Caco-2 (cell line): ENCODE results near the gene GTF3C1. TPM values are rescaled to one million over a fixed set of nuclear protein-coding genes. Genes with fewer than 3 reads are reported as not detected.

ENCODE experiments used
- BruUV-seq: library from RNA; stranded (reverse); fragments of 400-500 nt; replicated peaks from 2 replicates; lab custom pipeline; 2021; lab: Mats Ljungman, UMichigan
- CTCF ChIA-PET: fragments of 300-600 bp; sonication (Branson Sonifier 250); formaldehyde crosslinking; loops from one replicate; lab custom pipeline; 2022; ENCODE audit warnings: antibody characterized with exemption; lab: Charles Lee
- POLR2A ChIA-PET: fragments of 300-600 bp; sonication (Branson Sonifier 250); formaldehyde crosslinking; loops from one replicate; lab custom pipeline; 2022; ENCODE audit warnings: antibody characterized with exemption; lab: Charles Lee
- DNase-seq, 2 experiments: peaks; one replicate each; pipeline versions ENCODE4 v3.0.0 to v3.0.0-alpha.2; 2020 to 2022
- H3K27me3 ChIP-seq: replicated peaks from 2 replicates; pipeline ENCODE4 v1.6.0; 2011; ENCODE audit warnings: low read length; ENCODE audit not compliant: control insufficient read depth, insufficient read depth
- H3K36me3 ChIP-seq: 2 replicates; pipeline ENCODE4 v1.5.1; 2011; ENCODE audit warnings: low read length; ENCODE audit not compliant: control insufficient read depth, insufficient read depth
- H3K4me1 ChIP-seq: fragments of 250-450 bp; sonication (Bioruptor Pico); 2 replicates; pipeline ENCODE4 v1.5.1; 2020; ENCODE audit warnings: mild to moderate bottlenecking
- H3K4me3 ChIP-seq: 2 replicates; pipeline ENCODE4 v1.5.1; 2011; ENCODE audit warnings: low read depth, mild to moderate bottlenecking, control low read depth, low read length
- H3K9me3 ChIP-seq: fragments of 250-450 bp; sonication (Bioruptor Pico); 2 replicates; pipeline ENCODE4 v1.5.1; 2020; ENCODE audit warnings: mild to moderate bottlenecking, moderate library complexity
- H3K27ac Mint-ChIP-seq: one replicate; pipeline ENCODE4 v1.8.0; 2022; ENCODE audit warnings: mixed read lengths; ENCODE audit not compliant: unreplicated experiment
- H3K27me3 Mint-ChIP-seq: one replicate; pipeline ENCODE4 v1.8.0; 2022; ENCODE audit warnings: mixed read lengths; ENCODE audit not compliant: insufficient read depth, unreplicated experiment
- H3K36me3 Mint-ChIP-seq: one replicate; pipeline ENCODE4 v1.8.0; 2022; ENCODE audit warnings: mild to moderate bottlenecking, mixed read lengths; ENCODE audit not compliant: insufficient read depth, unreplicated experiment
- H3K4me1 Mint-ChIP-seq: one replicate; pipeline ENCODE4 v1.8.0; 2022; ENCODE audit warnings: low read depth, mixed read lengths; ENCODE audit not compliant: unreplicated experiment
- H3K4me3 Mint-ChIP-seq: one replicate; pipeline ENCODE4 v1.8.0; 2022; ENCODE audit warnings: mild to moderate bottlenecking, moderate library complexity, mixed read lengths; ENCODE audit not compliant: unreplicated experiment
- H3K9me3 Mint-ChIP-seq: one replicate; pipeline ENCODE4 v1.8.0; 2022; ENCODE audit warnings: mixed read lengths; ENCODE audit not compliant: unreplicated experiment
- intact Hi-C: fragments of 100-400 bp; cut with micrococcal nuclease; formaldehyde crosslinking; loops from one replicate; pipeline ENCODE4 v1.10.0; 2022; ENCODE audit not compliant: unreplicated experiment
- total RNA-seq: library from RNA; stranded (reverse); gene quantifications from 2 replicates; pipeline ENCODE4 v1.2.3, GENCODE V29; 2022
- TF ChIP-seq, protein P1 (sequence below), 2 experiments: fragments of 200-600 bp in 1 of 2; IDR thresholded peaks; 1 replicate in 1 of 2; 2 replicates in 1 of 2; pipeline versions ENCODE4 v1.5.1 to v1.8.0; 2011 to 2022; ENCODE audit warnings: antibody characterized with exemption in 1 of 2, control low read depth in 1 of 2, inconsistent platforms in 1 of 2, low read depth in 1 of 2, low read length in 1 of 2, mild to moderate bottlenecking in 1 of 2, moderate library complexity in 1 of 2; ENCODE audit not compliant: insufficient read depth in 1 of 2, severe bottlenecking in 1 of 2, unreplicated experiment in 1 of 2

The GTF3C1 gene
- total RNA-seq, 1 experiment from 2014 or later, result 67.7 TPM

- H3K4me3 Mint-ChIP-seq, result no peak overlapping the region
- no peaks in the 10 kb centered on the region for H3K36me3 Mint-ChIP-seq
- Histone ChIP-seq H3K36me3 (no peaks in the 10 kb centered on the region), H3K4me3 (no peak overlapping the region), H3K27me3 (no peaks in the 10 kb centered on the region), H3K9me3 (no peaks in the 10 kb centered on the region), H3K4me1 (no peaks in the 10 kb centered on the region)
- ChIA-PET POLR2A (no interaction called here), CTCF (no interaction called here)
- intact Hi-C loops, result no loop called here
- no peaks in the 10 kb centered on the region for H3K4me1 Mint-ChIP-seq
- TF ChIP-seq, protein P1, sequence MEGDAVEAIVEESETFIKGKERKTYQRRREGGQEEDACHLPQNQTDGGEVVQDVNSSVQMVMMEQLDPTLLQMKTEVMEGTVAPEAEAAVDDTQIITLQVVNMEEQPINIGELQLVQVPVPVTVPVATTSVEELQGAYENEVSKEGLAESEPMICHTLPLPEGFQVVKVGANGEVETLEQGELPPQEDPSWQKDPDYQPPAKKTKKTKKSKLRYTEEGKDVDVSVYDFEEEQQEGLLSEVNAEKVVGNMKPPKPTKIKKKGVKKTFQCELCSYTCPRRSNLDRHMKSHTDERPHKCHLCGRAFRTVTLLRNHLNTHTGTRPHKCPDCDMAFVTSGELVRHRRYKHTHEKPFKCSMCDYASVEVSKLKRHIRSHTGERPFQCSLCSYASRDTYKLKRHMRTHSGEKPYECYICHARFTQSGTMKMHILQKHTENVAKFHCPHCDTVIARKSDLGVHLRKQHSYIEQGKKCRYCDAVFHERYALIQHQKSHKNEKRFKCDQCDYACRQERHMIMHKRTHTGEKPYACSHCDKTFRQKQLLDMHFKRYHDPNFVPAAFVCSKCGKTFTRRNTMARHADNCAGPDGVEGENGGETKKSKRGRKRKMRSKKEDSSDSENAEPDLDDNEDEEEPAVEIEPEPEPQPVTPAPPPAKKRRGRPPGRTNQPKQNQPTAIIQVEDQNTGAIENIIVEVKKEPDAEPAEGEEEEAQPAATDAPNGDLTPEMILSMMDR (IDR thresholded peaks at IDR 0.05; ENCODE audit: insufficient read depth in 1 of 2, low read depth in 1 of 2, low read length in 1 of 2, severe bottlenecking in 1 of 2, unreplicated experiment in 1 of 2), result no peak
- H3K9me3 Mint-ChIP-seq, result no peaks in the 10 kb centered on the region
- DNase-seq, result no peak
- no peak overlapping the region for H3K27ac Mint-ChIP-seq
- no TSS peak for BruUV-seq
- H3K27me3 Mint-ChIP-seq, result peaks cover 5% of the 10 kb centered on the region
These were observed 117.2 kb downstream of the GTF3C1 start for GRCh38 chr16:27432558-27432957.

GRCh38 chr16:27431773-27432532 is 117.8 kb downstream of the GTF3C1 start:
- no peaks in the 10 kb centered on the region for H3K9me3 Mint-ChIP-seq
- H3K4me3 Mint-ChIP-seq, result no peak overlapping the region

GRCh38 chr16:27430923-27431484 is 118.7 kb downstream of the GTF3C1 start:
- Mint-ChIP-seq H3K27me3 (peaks cover 5% of the 10 kb centered on the region), H3K36me3 (no peaks in the 10 kb centered on the region), H3K4me1 (no peaks in the 10 kb centered on the region), H3K9me3 (no peaks in the 10 kb centered on the region), H3K27ac (no peak overlapping the region), H3K4me3 (no peak overlapping the region)
- no peak for DNase-seq
- Histone ChIP-seq H3K36me3 (no peaks in the 10 kb centered on the region), H3K9me3 (no peaks in the 10 kb centered on the region), H3K27me3 (no peaks in the 10 kb centered on the region), H3K4me1 (no peaks in the 10 kb centered on the region), H3K4me3 (no peak overlapping the region)
- ChIA-PET CTCF (no interaction called here), POLR2A (no interaction called here)
- BruUV-seq, result no TSS peak
- intact Hi-C loops, result no loop called here
- TF ChIP-seq, protein P1 (IDR thresholded peaks at IDR 0.05; ENCODE audit: insufficient read depth in 1 of 2, low read depth in 1 of 2, low read length in 1 of 2, severe bottlenecking in 1 of 2, unreplicated experiment in 1 of 2), result no peak

More at GRCh38 chr16:27431773-27432532, 117.8 kb downstream of the GTF3C1 start:
- Histone ChIP-seq H3K4me3 (no peak overlapping the region), H3K4me1 (no peaks in the 10 kb centered on the region), H3K27me3 (no peaks in the 10 kb centered on the region), H3K36me3 (no peaks in the 10 kb centered on the region), H3K9me3 (no peaks in the 10 kb centered on the region)
- POLR2A ChIA-PET, result no interaction called here
- Mint-ChIP-seq H3K36me3 (no peaks in the 10 kb centered on the region), H3K4me1 (no peaks in the 10 kb centered on the region), H3K27me3 (peaks cover 5% of the 10 kb centered on the region), H3K27ac (no peak overlapping the region)
- CTCF ChIA-PET, result no interaction called here
- BruUV-seq, result no TSS peak
- TF ChIP-seq, protein P1 (IDR thresholded peaks at IDR 0.05; ENCODE audit: insufficient read depth in 1 of 2, low read depth in 1 of 2, low read length in 1 of 2, severe bottlenecking in 1 of 2, unreplicated experiment in 1 of 2), result no peak
- DNase-seq, result no peak
- intact Hi-C loops, result no loop called here
